Measurements from ENCODE around the gene TTYH2.

TTYH2 gene

DNA sequence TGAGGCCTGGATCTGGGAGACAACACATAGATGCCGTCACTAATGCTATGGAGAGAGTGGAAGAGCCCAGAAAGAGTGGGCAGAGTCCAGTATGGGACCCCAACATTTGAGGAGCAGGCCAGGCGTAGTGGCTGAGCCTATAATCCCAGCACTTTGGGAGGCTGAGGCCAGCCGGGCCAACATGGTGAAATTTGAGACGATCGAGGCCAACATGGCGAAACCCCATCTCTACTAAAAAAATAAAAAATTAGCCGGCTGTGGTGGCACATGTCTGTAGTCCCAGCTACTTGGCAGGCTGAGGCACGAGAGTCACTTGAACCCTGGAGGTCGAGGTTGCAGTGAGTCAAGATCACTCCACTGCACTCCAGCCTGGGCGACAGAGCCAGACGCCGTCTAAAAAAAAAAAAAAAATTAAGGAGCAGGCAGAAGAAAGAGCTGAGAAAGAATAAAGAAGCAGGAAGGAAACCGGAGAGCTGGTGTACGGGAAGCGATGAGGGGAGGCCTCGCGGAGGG lies 54.7 kb downstream of the TTYH2 start:
- TF ChIP-seq, protein P1, sequence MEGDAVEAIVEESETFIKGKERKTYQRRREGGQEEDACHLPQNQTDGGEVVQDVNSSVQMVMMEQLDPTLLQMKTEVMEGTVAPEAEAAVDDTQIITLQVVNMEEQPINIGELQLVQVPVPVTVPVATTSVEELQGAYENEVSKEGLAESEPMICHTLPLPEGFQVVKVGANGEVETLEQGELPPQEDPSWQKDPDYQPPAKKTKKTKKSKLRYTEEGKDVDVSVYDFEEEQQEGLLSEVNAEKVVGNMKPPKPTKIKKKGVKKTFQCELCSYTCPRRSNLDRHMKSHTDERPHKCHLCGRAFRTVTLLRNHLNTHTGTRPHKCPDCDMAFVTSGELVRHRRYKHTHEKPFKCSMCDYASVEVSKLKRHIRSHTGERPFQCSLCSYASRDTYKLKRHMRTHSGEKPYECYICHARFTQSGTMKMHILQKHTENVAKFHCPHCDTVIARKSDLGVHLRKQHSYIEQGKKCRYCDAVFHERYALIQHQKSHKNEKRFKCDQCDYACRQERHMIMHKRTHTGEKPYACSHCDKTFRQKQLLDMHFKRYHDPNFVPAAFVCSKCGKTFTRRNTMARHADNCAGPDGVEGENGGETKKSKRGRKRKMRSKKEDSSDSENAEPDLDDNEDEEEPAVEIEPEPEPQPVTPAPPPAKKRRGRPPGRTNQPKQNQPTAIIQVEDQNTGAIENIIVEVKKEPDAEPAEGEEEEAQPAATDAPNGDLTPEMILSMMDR (IDR thresholded peaks at IDR 0.05; ENCODE audit: extremely low read depth, missing control alignments) = no peak
- DNase-seq (ENCODE audit: low spot score) = no peak

DNA sequence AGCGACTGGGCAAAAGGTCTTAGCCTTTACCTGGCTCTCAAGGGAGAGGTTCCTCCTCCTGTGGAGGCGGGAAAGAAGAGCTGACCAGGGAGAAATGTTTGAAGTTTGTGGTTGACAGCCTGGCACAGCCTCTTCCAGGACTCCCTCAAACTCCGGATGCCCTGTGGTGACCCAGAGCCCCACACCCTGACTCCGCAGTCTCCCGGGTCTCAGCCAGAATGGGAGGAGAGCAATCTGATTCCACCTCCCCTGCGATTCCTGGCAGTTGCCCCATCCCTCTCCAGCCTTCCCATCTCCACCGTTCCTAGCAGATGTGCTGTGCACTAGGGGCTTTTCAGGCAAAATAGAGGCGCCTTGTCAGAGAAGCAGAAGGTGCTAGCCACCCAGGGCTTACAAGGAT lies 55.2 kb downstream of the TTYH2 start:
- TF ChIP-seq, protein P1 (IDR thresholded peaks at IDR 0.05; ENCODE audit: extremely low read depth, missing control alignments) = no peak
- no peak for DNase-seq (ENCODE audit: low spot score)

DNA sequence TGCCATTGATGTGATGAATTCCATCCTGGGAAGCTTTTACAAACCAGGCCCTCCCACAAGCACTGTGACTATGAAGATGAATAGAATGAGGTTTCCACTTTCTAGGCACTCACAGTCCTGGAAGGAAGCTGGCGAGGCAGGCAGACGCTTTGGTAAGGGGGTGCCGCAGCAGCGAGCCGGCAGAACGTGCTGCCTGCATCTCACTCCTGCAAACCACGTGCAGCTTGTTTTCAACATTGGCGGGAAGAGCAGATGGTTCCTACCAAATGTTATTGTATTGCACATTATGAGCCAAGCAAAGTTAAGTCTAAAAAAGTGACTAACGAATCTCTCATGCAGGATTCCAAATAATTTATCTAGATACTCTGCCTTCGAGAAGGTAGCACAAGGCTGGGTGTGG lies 57.0 kb downstream of the TTYH2 start:
- TF ChIP-seq, protein P1 (IDR thresholded peaks at IDR 0.05; ENCODE audit: extremely low read depth, missing control alignments) = no peak
- DNase-seq (ENCODE audit: low spot score) = no peak

DNA sequence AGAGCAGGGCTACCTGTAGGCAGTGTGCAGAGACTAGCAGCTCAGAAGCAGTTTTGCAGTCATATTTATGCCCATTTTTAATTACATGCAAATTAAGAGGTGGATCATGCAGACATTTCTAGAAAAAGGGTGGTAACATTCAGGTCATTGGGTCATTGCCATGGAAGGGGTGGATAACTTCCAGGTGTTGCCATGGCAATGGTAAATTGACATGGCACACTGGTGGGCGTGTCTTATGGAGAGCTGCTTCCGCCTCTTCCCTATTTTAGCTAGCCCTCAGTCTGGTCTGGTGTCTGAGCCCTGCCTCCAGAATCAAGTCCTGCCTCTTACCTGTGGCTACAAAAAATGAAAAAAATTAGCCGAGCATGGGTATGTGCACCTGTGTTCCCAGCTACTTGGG lies 57.9 kb downstream of the TTYH2 start:
- no peak for DNase-seq (ENCODE audit: low spot score)
- TF ChIP-seq, protein P1 (IDR thresholded peaks at IDR 0.05; ENCODE audit: extremely low read depth, missing control alignments) = no peak

DNA sequence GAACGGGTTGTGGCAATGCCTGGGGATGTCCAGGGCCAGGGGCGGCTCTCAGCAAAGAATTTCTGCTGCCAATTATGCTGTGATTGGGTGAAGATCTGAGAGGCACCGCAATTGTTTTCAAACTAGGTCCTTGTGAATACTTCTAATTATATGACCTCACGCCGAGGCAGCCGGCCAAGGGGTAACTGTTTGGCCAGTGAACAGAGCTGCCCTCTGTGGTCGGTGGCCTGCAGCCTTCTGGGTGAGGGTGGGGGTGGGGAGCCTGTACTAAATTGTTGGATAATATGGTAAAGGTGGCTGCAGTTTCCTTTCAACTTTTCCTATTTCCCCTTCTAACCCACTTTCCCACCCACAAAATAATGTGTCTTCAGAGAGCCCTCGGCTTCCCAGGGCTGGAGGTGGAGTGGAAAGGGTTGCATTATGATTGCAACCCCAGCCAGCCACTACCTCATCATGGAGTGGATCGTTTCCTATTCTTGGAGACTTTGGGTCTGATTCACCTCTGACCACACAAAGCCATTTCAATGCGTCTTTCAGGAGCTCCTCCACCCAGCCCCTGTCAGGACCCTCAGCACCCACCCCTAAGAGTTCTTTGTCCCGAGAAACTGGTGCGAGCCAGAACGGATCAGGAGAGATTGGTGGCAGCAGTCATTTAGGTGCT lies 58.7 kb downstream of the TTYH2 start:
- DNase-seq (ENCODE audit: low spot score) = no peak
- TF ChIP-seq, protein P1 (IDR thresholded peaks at IDR 0.05; ENCODE audit: extremely low read depth, missing control alignments) = no peak

DNA sequence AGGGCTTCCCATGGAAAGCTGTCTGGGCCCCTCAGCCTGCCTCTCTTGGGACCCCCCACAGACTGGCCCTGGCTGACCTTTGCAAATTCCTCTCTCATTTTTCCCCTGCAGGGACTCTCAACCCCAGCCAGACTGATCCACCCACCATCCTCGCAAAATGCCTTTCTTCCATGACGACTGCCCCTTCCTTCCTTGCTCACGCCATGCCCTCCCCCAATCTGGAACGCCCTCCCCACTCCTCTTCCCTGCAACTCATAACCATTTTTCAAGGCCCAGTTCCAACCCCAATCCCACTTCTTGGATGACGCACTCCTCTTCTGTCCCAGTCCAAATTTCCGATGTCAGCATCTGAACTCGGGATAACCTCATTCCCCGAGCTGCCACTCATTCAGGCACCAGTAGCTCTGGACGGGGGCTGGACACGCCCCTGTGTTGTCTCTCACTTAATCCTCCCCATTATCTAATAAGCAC lies 59.4 kb downstream of the TTYH2 start:
- DNase-seq (ENCODE audit: low spot score) = no peak
- TF ChIP-seq, protein P1 (IDR thresholded peaks at IDR 0.05; ENCODE audit: extremely low read depth, missing control alignments) = no peak

DNA sequence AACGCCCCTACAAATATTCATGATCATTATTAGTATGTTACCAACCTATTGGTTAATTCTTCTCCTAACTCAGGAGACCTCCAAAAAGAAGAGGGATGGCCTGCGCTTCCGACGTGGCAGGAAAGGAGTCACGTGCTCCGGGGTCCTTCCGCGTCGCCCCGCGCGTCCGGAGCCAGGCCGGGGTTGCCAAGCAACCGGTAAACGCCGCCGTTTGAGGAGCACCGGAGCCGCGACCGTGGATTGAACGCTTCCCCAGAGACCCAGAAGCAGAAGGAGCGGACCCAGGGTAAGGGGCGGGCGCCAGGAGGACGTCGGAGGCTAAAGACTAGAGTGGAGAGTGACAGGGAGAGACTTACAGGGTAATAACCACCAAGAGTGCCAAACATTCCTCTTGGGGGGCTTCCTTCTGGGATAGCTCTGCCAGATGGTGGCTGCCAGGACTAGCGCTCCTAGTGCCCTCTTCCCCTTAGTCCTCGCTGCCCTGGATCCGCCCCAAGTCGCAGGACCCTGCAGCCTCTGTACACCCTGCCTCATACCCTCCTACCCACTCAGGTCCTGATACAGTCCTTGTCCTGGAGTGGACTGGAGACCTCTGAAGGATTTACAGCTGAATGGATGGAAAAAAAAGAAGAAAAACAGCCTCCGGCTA lies 60.8 kb downstream of the TTYH2 start, which contains the start of gene DNAI2:
Gene DNAI2, plus strand, starts transcription at position 175 of the 649 bp plus-strand sequence. CDS start 7,584 bp downstream, outside the sequence.
- DNase-seq (ENCODE audit: low spot score) = no peak
- TF ChIP-seq, protein P1 (IDR thresholded peaks at IDR 0.05; ENCODE audit: extremely low read depth, missing control alignments) = no peak
